HG02970 (cell line): ENCODE results near the gene IL4.
A peak's percentile ranks its signal among the peaks of the same experiment; 100 is the strongest.

ENCODE experiments used
- ATAC-seq: cut with Tn5 transposase; IDR thresholded peaks from one replicate; pipeline ENCODE4 v1.9.1; 2021; ENCODE audit warnings: mild to moderate bottlenecking, moderate library complexity, moderate number of reproducible peaks; ENCODE audit not compliant: unreplicated experiment, low FRiP score

IL4 gene

DNA sequence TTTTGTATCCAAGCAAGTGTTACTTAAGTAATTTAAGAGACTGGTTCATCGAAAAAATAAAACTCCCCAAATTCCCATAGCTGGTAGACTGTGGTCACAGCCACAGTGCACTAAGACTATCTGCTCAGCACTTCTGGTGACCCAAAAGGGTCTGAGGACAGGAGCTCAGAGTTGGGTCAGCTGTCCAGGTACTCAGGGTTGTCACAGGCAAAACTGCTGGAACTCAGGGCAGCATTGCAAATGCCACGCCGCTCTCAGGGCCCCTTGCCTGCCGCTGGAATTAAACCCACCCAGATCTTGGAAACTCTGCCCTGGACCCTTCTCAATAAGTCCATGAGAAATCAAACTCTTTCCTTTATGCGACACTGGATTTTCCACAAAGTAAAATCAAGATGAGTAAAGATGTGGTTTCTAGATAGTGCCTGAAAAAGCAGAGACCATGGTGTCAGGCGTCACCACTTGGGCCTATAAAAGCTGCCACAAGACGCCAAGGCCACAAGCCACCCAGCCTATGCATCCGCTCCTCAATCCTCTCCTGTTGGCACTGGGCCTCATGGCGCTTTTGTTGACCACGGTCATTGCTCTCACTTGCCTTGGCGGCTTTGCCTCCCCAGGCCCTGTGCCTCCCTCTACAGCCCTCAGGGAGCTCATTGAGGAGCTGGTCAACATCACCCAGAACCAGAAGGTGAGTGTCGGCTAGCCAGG is 16.0 kb upstream of the IL4 start, which contains the start of gene IL13:
TSS of gene IL13 (plus strand) at position 498 of the 705 bp plus-strand sequence. CDS start at position 512, 14 bp downstream.
- no peak for ATAC-seq

DNA sequence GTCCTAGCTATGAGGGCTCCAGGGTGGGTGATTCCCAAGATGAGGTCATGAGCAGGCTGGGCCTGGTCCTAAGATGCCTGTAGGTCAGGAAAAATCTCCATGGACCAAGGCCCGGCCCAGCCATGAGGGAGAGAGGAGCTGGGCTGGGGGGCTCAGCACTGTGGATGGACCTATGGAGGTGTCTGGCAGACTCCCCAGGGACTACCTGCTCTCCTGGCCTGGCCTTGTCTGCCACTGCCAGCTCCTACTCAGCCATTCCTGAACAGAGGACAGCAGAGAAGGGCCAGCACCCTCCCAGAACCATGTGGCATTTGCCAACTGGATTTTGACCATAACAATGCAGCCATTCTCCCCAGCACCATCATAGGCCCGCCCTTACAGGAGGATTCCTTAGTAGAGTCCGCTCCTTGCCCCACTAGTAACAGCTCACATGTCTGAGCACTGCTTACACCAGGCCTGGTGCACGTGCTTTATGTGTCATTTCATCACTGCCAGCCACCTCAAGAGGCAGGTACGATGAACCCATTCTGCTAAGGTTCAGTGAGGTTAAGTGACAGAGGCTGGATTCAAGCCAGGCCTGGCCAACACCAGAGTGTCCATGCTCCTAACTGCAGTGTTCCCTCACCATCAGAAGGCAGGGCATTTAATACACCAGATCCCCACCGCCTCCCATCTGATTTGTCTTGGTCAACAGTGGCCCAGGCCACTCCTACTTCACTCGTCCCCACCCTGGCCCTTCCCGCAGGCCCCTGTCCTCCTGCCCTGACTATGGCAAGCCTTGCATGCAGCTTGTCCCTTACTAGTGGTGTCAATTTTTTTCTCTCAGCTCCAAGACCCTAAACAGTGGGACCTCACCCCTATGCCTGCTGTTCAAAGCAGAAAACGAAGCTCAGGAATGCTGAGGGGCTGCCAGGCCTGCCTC is 15.1 kb upstream of the IL4 start:
- ATAC-seq, result no peak

DNA sequence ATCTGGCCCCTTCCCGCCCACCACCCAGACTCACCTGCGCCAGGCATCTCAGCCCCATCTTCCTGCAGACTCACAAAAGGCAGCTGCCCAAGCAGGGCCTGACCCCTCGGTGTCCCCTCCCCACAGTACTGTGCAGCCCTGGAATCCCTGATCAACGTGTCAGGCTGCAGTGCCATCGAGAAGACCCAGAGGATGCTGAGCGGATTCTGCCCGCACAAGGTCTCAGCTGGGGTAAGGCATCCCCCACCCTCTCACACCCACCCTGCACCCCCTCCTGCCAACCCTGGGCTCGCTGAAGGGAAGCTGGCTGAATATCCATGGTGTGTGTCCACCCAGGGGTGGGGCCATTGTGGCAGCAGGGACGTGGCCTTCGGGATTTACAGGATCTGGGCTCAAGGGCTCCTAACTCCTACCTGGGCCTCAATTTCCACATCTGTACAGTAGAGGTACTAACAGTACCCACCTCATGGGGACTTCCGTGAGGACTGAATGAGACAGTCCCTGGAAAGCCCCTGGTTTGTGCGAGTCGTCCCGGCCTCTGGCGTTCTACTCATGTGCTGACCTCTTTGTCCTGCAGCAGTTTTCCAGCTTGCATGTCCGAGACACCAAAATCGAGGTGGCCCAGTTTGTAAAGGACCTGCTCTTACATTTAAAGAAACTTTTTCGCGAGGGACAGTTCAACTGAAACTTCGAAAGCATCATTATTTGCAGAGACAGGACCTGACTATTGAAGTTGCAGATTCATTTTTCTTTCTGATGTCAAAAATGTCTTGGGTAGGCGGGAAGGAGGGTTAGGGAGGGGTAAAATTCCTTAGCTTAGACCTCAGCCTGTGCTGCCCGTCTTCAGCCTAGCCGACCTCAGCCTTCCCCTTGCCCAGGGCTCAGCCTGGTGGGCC is 13.9 kb upstream of the IL4 start:
- ATAC-seq, result no peak

DNA sequence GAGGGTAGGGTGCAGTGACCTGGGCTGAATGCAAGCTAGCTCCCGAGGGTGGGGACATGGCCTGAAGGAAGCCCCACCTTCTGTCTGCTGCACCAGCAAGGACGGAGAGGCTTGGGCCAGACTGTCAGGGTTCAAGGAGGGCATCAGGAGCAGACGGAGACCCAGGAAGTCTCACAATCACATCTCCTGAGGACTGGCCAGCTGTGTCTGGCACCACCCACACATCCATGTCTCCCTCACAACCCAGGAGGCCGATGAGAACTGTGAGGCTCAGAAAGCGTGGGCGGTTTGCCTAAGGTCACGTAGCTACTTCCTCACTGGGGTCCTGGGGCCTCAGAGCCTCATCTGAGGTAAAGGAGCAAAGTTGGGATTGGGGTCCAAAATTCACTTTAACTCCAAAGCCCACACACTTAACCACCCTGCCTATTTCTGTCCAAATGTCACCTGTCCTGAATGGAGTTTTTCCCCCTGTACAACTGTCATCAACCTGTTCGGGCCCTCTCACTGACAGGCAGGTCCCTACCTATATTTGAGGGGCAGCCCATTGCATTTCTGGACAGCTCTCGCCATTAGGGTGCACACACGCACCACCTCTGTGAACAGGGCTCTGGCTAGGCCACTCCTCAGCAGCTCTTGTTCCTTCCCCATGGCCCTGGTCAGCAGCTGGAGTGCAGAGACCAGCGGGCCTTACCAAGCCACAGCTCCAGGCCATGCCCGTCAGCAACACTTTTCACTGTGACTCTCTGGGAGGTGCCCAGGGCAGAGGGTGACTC is 12.4 kb upstream of the IL4 start:
- no peak for ATAC-seq

DNA sequence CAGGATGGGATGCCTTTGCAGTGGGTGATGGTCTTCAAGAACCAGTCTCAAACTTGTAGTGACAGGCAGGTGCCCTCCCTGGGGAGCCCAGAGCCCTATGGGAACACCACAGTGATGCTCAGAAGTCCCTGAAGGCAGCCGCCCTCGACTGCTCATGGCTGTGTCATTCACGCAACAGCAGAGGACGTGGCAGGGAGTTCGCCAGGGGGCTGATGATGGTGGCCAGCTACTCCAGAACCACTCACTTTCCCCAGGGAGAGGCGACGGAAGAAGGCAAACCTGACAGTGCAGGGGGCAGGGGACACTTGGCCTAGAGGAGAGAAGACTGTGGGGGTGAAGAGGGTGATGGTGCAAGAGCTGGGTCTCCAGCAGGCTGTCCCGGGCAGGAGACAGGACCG is 11.8 kb upstream of the IL4 start:
- no peak for ATAC-seq

DNA sequence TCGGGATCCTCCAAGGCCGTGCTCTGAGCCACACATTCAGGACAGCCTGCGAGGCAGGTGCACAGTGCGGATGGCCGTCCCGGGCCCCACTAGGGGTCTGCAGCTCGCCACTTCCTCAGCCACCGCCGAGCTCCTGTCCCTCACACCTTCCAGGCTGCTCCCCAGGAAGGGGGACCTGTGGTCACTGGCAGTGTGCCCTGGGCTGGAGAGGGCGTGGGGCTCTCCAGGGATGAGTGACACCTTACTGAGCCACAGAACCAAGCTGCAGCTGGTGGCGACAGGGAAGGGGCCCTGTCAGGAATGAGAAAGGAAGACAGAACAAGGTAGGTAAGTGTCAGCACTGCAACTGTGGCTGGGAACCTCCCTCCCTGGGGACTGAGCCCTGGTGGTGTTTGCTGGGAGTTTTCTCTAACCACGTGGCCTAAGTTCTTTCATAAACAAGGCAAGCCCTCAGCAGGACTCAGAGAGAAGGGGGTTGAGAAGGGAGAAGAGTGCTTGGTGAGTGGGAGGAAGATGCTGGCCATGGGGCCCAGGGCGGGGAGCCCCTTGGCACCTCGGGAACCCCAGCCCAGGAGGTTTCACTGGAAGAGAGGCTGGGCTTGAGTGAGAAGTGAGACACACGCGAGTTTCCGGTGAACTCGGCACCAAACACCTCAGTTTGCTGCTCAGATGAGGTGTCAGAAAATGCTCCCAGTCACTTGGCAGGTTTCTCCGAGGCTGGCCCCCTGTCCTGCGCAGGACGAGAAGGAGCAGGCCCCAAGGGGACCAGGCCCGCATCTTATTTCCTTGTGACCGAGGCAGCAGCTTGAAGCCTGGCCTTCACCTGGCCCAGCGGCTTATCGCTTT is 10.6 kb upstream of the IL4 start:
- peak; percentile 46 for ATAC-seq

DNA sequence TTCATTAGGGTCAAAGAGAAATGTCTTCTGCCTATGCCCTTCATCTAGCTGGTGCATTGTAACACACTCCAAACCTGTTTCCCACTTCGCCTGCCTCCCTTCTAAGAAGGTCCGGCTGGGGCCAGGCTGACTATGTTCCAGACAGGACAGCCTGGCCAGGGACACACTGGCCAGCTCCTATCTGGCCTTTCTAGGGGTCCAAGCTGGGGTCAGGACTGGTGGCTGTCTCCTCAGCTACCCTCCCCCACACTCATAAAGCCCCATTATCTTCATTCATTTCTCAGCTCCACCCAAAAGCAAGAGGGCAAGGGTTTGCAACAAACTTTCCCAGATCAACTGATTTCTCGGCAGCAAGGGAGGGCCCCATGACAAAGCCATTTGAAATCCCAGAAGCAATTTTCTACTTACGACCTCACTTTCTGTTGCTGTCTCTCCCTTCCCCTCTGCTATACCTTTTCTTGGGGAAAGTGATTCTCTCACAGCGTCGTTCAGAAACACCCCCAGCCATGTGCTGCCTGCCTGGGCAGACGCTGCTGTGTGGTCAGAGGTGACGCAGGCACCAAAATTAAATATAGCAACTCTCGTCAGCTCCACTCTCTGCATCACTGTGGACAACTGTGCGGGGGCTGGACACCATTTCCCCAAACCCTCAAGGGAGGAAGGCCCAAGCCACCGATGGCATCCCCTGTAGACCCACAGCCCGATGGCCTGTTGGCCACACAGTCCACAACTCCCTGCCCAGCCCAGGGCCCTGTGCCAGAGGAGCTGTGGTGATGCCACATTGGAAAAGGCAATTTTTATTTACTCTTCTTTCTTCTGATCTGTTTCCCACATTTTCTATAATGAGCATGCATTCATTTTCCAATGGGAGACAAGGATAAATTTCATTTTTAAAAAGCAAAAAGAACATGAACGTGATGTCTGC is 9.8 kb upstream of the IL4 start:
- ATAC-seq, result peak; percentile 47

DNA sequence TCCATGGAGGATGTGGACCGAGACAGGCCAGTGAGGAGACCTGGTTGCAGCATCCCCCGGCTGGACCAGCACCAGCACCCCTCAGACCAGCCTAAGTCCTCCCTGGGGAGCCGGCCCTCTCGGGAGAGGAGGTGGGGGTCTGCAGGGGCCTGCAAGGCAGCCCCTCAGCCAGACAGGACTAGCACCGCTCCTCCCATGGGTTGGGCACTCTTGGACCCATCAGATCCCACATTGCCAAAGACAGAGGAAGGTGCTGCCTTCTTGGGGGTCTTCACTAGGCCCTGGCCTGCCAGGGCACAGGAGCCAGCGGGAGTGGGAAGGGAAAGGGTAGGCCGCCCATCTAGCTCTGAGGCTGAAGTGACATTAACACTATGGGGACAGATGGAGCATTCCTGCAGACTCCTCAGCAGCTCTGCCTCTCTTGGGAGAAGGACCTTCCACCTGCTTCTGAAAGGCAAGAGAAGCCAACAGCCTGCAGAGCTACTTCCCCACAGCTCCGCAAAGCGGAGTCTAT is 9.0 kb upstream of the IL4 start:
- no peak for ATAC-seq

DNA sequence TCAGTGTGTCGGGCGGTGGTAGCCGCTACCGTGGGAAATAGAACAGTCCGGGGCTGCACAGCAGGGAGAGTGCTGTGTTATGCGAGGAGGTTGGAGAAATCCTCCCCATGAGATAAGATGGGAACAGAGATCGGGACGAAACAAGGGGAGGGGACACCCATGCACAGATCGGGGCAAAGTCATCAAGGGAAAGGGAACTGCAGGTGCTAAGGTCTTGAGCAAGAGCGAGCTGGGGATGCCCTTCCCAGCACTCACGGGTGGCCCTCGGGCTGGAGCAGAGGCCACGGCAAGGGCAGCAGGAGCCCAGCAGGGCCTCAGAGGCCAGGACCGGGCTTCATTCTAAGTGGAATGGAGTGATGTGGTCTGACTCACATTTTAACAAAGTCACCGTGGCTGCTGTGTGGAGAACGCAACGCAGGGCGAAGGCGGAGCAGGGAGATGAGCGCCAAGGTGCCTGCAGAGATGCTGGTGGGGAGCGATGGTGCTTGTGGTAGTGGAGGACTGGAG is 8.2 kb upstream of the IL4 start:
- no peak for ATAC-seq

DNA sequence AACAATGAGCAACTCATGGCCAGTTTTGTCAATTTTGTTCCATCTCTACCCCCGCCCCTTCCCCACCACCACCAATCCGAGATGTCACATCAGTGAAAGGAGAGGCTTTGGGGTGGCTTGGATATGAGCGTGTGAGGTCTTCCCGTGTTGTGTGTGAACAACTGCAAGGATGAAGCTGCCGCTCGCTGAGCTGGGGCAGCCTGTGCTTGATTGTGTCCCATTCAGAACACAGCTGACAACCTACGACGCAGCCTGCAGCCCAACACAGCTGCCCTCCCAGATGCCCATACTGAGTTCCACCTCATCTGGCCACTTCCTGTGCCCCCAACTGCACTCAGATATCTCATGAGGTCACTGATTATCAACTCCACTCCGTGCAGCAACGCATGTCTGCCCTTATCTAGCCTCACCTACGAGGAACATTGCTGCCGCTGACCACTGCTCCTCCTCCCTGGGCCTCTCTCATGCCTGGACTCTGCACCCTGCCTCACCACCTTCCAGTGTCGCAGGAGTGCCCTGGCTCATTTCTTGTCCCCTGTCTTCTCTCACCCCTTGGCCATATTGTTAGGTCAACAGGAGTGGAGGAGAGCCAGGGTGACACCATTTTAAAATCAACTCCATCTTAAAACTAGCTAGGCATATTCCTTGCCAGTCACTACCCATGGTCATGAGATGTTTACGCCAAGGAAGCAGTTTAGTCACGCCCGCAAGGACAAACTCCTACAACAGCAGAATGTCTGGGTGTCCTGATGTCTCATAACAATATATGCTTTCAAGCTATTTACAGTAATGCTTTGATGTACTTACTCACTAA is 7.3 kb upstream of the IL4 start:
- no peak for ATAC-seq

DNA sequence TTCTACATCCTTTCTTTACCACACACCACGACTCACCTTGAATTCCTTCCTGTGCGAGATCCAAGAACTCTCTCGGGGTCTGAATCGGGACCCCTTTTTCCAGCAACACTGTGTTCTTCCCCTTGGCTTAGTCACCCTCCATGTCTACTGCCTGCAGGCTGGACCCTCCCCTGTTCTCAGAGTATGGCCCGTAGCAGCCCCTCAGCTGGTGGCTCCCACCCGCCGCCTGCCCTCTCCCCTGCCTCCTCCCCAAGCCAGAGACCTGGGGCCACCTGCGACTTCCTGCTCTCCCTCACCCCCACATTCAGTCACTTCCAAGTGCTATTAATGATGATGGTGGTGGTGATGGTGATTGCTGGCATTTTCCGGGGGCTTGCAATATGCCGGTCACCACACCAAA is 6.5 kb upstream of the IL4 start:
- ATAC-seq, result no peak

DNA sequence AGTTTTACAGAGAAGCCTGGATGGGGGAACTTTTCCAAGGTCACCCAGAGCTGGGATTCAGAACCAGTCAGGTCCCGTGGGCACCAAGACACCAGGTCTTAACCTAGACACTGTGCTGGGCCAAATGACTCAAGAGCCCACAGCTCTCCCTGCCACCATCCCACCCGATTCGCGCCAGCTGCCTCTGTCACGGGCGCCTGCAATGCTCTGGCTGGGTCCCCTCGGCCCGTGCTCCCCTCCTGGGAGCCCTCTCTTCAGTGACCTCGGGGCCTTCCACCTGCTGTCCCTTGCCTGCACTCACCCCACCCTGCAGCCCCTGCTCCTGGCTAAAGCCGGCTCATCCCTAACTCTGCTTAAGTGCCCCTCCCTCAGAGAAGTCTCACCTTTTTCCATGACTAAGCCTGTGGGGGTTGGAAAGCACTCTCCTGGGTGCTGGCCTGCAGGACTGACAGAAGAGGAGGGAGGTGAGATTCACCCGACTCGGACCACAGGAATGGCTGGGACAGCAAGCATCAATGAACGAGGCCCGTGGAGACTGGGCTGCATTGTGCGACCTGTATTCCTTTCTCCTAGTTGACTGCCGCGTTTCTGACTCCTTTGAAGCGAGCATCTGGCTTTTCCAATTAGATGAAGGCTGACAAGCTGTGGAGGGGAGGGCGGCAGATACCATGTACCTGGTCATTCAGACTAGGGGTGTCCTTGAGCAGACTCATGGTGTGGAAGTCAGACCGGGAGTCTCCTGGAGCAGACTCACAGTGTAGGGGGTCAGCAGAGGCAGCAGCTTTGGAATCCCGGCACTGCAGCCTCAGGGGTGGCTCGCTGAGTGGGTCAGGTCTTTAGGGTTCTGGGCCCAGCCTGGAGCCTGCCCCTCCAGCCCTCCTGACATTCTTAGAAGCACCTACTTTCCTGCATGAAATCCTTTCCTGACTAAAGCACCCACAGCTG is 5.8 kb upstream of the IL4 start:
- ATAC-seq, result no peak

DNA sequence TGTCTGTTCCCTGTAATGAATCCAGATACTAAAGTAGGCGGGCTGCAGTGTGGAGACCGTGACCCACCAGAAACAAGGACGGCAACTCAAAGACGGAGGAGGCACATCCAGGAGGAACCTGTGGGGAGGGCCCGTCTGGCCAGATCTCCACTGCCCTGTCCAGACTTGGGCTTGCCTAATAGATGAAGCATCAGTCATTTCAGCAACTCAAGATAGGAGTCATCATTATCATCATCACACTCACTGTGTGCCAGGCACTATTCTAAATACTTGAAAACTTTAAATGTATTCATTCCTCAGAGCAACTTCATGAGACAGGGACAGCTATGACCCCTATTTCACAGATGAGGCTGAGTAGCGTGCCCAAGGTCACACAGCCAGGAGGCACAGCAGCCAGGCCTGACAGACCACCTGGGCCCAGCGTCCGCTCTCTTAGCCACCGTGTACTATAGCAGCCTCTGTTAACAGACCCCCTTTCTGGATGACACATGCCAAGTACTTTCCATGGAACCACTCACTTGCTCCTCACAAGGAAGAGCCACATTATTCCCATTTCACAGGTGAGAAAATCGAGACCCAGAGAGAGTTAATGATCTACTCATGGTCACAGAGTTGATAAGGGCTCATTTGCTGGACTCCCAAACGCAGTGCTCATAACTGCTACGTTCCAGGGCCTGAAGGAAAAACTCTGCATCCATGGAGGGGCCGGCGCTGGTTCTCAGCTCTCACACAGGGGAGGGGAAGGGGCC is 4.9 kb upstream of the IL4 start:
- no peak for ATAC-seq

DNA sequence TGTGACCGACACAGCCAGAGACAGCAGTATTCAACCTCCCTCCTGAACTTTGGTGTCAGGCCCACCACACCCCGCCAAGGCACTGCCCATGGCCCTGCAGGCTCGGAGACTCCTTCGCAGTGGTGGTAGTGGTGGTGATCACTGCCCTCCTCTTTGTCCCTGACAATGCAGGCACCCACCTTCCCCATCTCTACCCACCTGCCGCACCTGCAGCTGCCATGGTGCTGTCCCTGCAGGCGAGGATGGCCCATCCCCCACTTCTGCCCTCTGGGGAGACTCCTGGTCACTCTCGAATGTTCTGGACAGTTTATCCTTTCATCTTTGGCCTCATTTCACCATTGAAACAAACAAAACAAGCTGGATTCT is 4.4 kb upstream of the IL4 start:
- ATAC-seq, result no peak
